ENCODE results near the gene UBFD1. TPM values are rescaled to one million over a fixed set of nuclear protein-coding genes. Genes with fewer than 3 reads are reported as not detected.

The UBFD1 gene
- polyA plus RNA-seq, 3 donors: 8.0 to 8.9 (median 8.0) TPM

GRCh38 chr16:23528644-23529310 is 28.8 kb upstream of the UBFD1 start:
- WGBS (ENCODE audit: insufficient coverage): 22% methylated on average over 3 of the region's 10 CpGs
- H3K4me1 ChIP-seq (ENCODE audit: control insufficient read depth in 1 of 2, insufficient read depth in 2 of 2, low read length in 2 of 2): peaks cover 28 to 32% of the 10 kb centered on the region in 2 donors
- H3K4me3 ChIP-seq (replicated peaks in 1 of 3; ENCODE audit: low read depth in 2 of 3, low read length in 3 of 3): peak overlapping the region in 1 of 3 experiments; percentile 34
- Mint-ChIP-seq H3K36me3 (peaks cover 30 to 51% of the 10 kb centered on the region in 2 donors), H3K4me1 (peaks cover 35% of the 10 kb centered on the region), H3K27me3 (ENCODE audit: low read depth in 3 of 3) (no peaks in the 10 kb centered on the region), H3K4me3 (peak overlapping the region; percentile 51 to 59), H3K9me3 (no peaks in the 10 kb centered on the region), H3K27ac (peak overlapping the region; percentile 82 to 90 (median 85))
- intact Hi-C loops (cut with micrococcal nuclease): no loop called here
- peak overlapping the region; percentile 60 for H2AFZ ChIP-seq (ENCODE audit: insufficient read depth, low read depth, low read length, poor library complexity, severe bottlenecking)
- peaks cover 9 to 49% of the 10 kb centered on the region in 2 donors for H3K36me3 ChIP-seq (replicated peaks in 1 of 2; ENCODE audit: control insufficient read depth in 1 of 2, insufficient read depth in 2 of 2, low read length in 2 of 2)
- H3K27ac ChIP-seq (ENCODE audit: low read depth in 1 of 2, low read length in 2 of 2): peak overlapping the region; percentile 54 to 70
- peak overlapping the region; percentile 36 for H3K9ac ChIP-seq (ENCODE audit: insufficient read depth, low read length, poor library complexity, severe bottlenecking)
- peak overlapping the region; percentile 39 for H3K4me2 ChIP-seq (replicated peaks; ENCODE audit: extremely low read depth, low read length, poor library complexity, severe bottlenecking)
- no peak for TF ChIP-seq CTCF (IDR thresholded peaks at IDR 0.05)
- H3K27me3 ChIP-seq (ENCODE audit: control insufficient read depth in 2 of 2, insufficient read depth in 2 of 2, low read length in 2 of 2): no peaks in the 10 kb centered on the region
- no peaks in the 10 kb centered on the region for H3K79me2 ChIP-seq (ENCODE audit: insufficient read depth, low read length)
- H4K20me1 ChIP-seq (ENCODE audit: insufficient read depth, low read length): no peaks in the 10 kb centered on the region
- no peaks in the 10 kb centered on the region for H3K9me3 ChIP-seq (replicated peaks in 1 of 2; ENCODE audit: control insufficient read depth in 1 of 2, insufficient read depth in 1 of 2, low read length in 2 of 2)
- DNase-seq: peak in 1 of 3 donors; percentile 17

GRCh38 chr16:23530062-23530461 is 27.5 kb upstream of the UBFD1 start:
- H3K9me3 ChIP-seq (replicated peaks in 1 of 2; ENCODE audit: control insufficient read depth in 1 of 2, insufficient read depth in 1 of 2, low read length in 2 of 2): no peaks in the 10 kb centered on the region
- Mint-ChIP-seq H3K9me3 (no peaks in the 10 kb centered on the region), H3K27me3 (ENCODE audit: low read depth in 3 of 3) (no peaks in the 10 kb centered on the region), H3K4me3 (no peak overlapping the region), H3K36me3 (peaks cover 34 to 53% of the 10 kb centered on the region in 2 donors), H3K4me1 (peaks cover 30% of the 10 kb centered on the region), H3K27ac (peak overlapping the region in 3 of 7 donors; percentile 8 to 80 (median 63))
- 80% methylated on average over 1 of the region's 5 CpGs for WGBS (ENCODE audit: insufficient coverage)
- intact Hi-C loops (cut with micrococcal nuclease): no loop called here
- no peak for DNase-seq
- H4K20me1 ChIP-seq (ENCODE audit: insufficient read depth, low read length): no peaks in the 10 kb centered on the region
- H3K4me1 ChIP-seq (ENCODE audit: control insufficient read depth in 1 of 2, insufficient read depth in 2 of 2, low read length in 2 of 2): peaks cover 23 to 26% of the 10 kb centered on the region in 2 donors
- H3K9ac ChIP-seq (ENCODE audit: insufficient read depth, low read length, poor library complexity, severe bottlenecking): no peak overlapping the region
- H3K27ac ChIP-seq (ENCODE audit: low read depth in 1 of 2, low read length in 2 of 2): peak overlapping the region in 1 of 2 donors; percentile 70
- no peak for TF ChIP-seq CTCF (IDR thresholded peaks at IDR 0.05)
- H3K4me2 ChIP-seq (replicated peaks; ENCODE audit: extremely low read depth, low read length, poor library complexity, severe bottlenecking): no peak overlapping the region
- peaks cover 20 to 51% of the 10 kb centered on the region in 2 donors for H3K36me3 ChIP-seq (replicated peaks in 1 of 2; ENCODE audit: control insufficient read depth in 1 of 2, insufficient read depth in 2 of 2, low read length in 2 of 2)
- no peak overlapping the region for H3K4me3 ChIP-seq (replicated peaks in 1 of 3; ENCODE audit: low read depth in 2 of 3, low read length in 3 of 3)
- no peak overlapping the region for H2AFZ ChIP-seq (ENCODE audit: insufficient read depth, low read depth, low read length, poor library complexity, severe bottlenecking)
- no peaks in the 10 kb centered on the region for H3K27me3 ChIP-seq (ENCODE audit: control insufficient read depth in 2 of 2, insufficient read depth in 2 of 2, low read length in 2 of 2)
- H3K79me2 ChIP-seq (ENCODE audit: insufficient read depth, low read length): no peaks in the 10 kb centered on the region
